Astrocyte of the spinal cord (primary cell): ENCODE measurements around the gene CTNNB1.

Source experiments
- DNase-seq: peaks from one replicate; pipeline ENCODE4 v3.0.0; 2011; ENCODE audit warnings: low read depth, low spot score
- H3K4me3 ChIP-seq: 2 replicates; pipeline ENCODE4 v1.5.1; 2011; ENCODE audit warnings: low read depth, mild to moderate bottlenecking, low read length, moderate library complexity
- CTCF ChIP-seq: IDR thresholded peaks from 2 replicates; pipeline ENCODE4 v1.5.1; 2012; ENCODE audit warnings: low read depth, mild to moderate bottlenecking, low read length, inconsistent platforms
- in situ Hi-C: cut with HindIII; loops from 2 replicates; pipeline ENCODE4 v1.10.0; 2017; ENCODE audit warnings: low sequenced_read_pairs

The CTNNB1 gene

GRCh38 chr3:41176596-41176995 lies 22.7 kb upstream of the CTNNB1 start:
- in situ Hi-C loops: no loop called here
- no peak for TF ChIP-seq CTCF
- no peak overlapping the region for H3K4me3 ChIP-seq
- DNase-seq: no peak

GRCh38 chr3:41178576-41178975 lies 20.7 kb upstream of the CTNNB1 start:
- no peak for TF ChIP-seq CTCF
- in situ Hi-C loops: no loop called here
- DNase-seq: peak; percentile 43
- no peak overlapping the region for H3K4me3 ChIP-seq

- no peak for DNase-seq
- in situ Hi-C loops: no loop called here
- TF ChIP-seq CTCF: no peak
- H3K4me3 ChIP-seq: no peak overlapping the region
These were observed 18.9 kb upstream of the CTNNB1 start for GRCh38 chr3:41180396-41180795.

GRCh38 chr3:41182504-41183059 lies 16.7 kb upstream of the CTNNB1 start:
- no peak overlapping the region for H3K4me3 ChIP-seq
- no peak for TF ChIP-seq CTCF
- in situ Hi-C loops: no loop called here
- DNase-seq: no peak

- TF ChIP-seq CTCF: no peak
- in situ Hi-C loops: no loop called here
- H3K4me3 ChIP-seq: no peak overlapping the region
These were observed 14.9 kb upstream of the CTNNB1 start for GRCh38 chr3:41184394-41184793.

GRCh38 chr3:41186297-41186696 lies 13.0 kb upstream of the CTNNB1 start:
- in situ Hi-C loops: no loop called here
- no peak for DNase-seq
- no peak for TF ChIP-seq CTCF
- no peak overlapping the region for H3K4me3 ChIP-seq

More at GRCh38 chr3:41184394-41184793, 14.9 kb upstream of the CTNNB1 start:
- DNase-seq: no peak

- DNase-seq: no peak
- TF ChIP-seq CTCF: no peak
- in situ Hi-C loops: no loop called here
- no peak overlapping the region for H3K4me3 ChIP-seq
These were observed 11.0 kb upstream of the CTNNB1 start for GRCh38 chr3:41188306-41188705.
